CD4-positive, alpha-beta T cell treated with Interleukin-1 beta for 1 hour (primary cell): ENCODE data around the gene CCDC102A.
"Not testable (repeated sequence)": the region's sequence is repeated elsewhere in the genome, so short reads cannot be mapped to it uniquely, and the experiment has no call there.

Source experiments
- DNase-seq, 2 donors: peaks; one replicate each; pipeline ENCODE4 v3.0.0-alpha.2; 2020 to 2022

The CCDC102A gene

DNA sequence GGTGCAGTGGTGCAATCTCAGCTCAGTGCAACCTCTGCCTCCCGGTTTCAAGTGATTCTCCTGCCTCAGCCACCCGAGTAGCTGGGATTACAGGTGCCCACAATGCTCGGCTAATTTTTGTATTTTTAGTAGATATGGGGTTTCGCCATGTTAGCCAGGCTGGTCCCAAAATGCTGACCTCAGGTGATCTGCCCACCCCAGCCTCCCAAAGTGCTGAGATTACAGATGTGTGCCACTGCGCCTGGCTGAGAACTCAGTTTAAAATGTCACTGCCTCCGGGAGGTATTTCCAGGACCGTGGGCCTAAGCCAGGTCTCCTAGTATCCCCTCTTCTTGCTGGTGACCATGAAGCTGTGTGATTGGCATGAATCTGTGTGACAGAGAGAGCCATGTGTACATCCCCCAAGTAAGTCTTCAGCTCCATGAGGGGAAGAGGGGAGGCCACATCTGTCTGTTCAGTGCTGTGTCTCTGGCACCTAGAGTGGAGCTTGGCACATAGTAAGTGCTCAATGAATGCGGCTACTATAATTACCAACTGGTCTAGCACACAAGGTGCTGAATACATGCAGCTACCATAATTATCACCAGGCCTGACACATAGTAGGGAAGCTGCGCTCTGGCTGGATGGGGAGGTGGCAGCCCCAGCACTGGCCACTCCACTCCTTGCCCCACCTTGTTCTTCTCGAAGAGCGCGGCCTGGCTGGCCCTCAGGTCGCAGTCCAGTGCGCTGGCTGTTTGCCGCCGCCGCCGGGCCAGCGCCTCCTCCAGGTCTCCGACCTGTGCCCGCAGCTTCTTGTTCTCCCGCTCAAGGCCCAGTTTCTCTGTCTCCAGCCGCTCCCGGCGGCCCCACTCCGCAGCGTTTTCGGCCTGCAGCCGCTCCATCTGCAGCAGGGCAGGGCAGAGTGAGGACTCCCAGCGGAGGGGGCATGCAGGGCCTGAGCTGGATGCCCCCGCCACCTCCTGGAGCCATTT, 18.7 kb downstream of the CCDC102A start:
- DNase-seq: no peak

DNA sequence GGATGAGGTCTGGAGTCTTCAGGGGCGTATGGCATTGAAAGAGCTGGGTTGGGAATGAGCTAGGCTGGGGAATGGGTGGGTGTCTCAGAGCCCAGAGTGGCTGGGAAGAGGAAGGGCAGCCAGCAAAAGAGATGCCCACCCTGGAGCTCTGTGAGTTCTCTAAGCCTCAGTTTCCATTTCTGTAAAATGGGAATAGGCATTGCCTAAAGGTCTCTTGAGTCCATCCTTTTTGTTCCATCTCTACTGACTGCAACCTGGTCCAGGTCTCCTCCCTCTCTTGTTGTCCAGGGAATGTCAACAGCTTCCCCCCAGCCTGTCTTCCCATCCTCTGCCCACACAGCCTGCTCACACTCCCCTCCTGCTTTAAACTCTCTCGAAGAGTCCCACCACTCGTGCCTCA, 19.6 kb downstream of the CCDC102A start:
- DNase-seq: no peak

DNA sequence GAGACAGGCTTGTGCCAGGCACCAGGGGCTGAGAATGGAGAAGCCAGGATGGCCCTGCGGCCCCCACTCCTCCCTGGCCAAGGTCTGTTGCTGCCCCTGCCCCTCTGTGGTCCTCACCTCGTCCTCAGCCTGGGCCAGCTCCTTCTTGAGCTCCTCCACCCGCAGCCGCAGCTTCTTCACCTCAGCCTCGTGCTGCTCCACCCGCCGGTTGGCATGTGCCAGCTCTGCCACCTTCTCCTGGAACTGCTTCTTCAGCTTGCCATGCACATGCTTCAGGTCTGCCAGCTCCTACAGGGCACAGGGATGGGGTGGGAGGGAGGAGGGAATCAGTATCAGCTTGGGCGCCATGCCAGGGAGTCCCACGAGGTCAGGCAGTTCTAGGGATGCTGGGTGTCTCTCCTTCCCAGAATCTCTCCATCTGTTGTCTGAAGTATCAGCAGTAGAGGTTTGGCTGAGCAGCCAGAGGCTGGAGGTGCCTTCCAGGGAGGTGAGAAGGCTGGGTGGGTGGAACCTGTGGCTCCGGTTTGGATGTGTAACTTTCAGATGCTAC, 20.1 kb downstream of the CCDC102A start:
- DNase-seq: no peak

DNA sequence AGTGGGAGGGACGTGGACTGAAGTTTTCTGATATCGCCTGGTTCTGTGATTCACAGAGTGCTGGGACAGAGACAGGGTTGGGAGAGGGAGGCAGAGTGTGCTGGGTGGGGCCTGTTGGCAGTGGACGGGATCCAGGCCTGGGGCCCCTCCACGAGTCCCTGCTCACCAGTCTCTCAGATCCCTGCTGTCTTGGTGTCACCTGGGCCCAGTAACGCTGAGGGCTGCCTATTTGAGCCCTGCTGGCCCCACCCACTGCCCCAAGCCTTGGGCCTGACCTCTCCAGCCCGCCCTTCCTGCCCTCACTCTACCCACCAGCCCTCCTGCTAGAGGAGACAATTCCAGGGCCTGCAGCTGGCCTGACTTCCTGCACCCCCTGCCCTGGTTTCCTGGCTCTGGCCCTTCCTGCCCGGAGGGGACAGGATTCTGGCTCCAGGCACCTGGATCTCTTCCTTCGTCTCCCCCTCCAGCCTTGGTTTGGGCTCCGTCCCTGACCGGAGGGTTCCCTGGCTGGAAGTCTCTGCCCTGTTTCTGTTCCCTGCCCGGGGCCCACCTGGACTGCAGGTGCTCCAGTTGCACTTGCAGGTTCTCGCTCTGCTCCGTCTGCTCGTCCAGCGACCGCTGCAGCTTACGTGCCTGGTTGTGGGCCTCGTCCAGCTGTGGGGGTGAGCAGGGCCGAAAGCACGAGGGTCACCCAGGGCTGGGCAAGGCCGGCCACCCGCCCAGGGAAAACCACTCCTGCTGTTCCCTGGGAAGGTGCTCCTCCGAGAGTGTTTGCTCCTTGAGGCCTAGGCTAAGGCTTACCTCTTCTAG, 21.4 kb downstream of the CCDC102A start:
- DNase-seq: no peak

DNA sequence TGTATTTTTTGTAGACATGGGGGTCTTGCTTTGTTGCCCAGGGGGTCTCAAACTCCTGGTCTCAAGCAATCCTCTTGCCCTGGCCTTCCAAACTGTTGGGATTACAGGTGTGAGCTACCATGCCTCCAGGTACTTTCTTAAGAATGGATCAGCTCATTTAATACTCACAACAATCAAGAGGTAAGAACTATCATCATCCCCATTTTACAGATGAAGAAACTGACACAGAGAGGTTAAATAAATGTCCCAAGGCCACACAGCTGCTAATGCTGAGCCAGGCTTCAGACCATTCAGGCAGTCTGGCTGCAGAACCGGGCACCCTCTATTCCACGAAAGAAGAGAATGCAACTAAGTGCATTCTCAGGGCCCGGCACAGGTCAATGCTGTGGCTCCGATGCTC, 22.0 kb downstream of the CCDC102A start:
- no peak for DNase-seq

DNA sequence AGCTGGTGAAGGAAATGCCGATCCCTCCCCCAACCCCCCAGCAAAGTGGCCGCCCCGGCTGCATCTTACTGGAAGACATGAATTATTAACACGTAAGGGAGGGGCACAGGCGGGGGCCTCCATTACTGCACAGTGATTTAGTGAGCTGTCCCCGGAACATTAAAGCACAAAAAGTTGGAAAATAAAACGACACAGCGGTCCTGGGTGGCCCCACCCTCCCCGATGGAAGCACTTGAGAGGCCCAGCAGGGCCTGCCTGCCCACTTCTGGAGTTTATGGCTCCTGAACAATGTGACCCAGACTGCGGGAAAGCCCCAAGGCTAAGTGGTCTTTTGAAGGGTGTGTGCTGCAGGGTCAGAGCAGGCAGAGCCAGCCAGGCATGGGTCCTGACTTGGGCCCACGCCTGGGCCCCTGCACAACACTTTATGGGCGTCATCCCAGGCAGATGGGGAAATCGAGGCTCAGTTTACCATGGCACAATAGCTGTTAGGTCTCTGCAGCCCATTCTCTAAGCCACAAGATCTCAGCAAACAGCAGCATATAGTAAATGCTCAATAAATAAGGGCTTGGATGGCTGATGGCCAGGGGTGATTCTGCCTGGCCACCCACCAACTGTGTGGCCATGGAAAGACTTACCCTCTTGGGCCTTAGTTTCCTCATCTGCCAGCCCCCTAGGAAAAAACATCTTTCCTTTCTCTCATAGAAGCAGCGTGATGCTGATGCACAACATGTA, 22.8 kb downstream of the CCDC102A start:
- no peak for DNase-seq

DNA sequence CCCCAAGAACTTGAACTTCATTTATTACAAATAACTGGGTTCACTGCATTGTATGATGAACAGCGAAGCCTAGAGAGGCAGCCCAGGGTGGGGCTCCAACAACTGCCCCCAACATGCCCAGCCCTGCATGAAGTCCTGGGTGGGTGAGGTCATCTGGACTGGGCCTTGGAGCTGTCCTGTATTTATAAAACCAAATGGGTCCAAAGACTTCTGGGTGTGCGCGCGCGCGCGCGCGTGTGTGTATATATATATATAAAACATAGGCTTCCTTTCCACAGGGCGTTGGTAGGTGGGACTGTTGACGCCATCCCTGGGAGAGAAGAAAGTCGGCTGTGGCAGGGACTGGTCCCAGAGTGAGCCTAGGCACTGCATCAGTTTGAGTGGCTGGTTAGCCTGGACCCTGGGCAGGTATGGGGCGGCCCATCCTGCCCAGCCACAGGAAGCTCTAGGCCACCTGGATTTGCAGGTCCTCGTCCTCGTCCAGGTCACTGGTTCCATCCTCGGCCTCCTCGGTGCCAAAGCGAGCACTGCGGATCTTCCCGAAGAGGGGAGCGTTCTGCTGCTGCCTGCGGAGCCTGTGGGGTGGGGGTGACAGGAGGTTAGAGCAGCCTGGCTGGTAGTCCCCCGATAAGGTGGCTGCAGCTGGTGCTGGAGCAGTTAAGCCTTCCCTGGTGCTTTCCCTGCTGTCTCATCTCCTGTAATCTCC, 23.9 kb downstream of the CCDC102A start:
- DNase-seq: no peak

DNA sequence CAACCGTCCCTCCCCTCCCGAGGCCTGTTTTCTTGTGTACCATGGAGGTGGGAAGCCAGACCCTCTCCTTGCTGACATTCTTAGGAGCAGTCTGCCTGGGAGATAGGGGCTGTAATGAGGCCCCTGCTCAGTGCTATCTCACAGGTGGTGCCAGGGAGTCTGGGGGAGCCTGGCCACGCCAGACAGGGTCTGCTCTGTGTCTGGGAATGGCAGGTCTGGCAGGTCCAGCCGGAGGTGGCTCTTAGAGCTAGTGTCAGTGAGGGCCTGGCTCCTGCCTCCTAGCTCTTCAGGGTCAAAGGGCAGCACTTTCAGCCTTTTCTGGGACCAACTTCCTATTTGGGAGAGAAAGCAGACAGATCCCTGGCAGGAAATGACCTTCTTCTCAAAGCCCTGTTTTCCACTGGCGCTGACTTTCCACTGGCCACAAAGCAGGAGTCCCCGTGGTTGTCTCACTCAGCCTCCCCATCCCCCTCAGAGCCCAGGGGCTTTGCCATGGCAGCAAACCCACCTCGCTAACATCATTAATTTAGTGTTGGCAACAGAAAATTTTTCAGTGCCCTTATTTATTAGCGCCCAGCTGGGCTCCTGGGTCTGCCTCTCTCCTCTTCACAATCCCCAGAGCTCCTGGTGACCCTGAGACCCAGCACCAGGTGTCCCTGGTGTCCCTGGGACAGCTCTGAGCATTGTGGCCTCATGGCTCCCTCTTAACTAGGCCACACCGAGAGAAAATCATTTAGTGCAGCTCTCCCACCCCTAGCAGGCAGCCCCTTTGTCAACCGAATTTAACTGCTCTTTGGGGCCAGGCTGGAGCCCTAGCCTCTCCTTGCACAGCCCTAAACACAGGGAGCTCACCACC, 26.1 kb downstream of the CCDC102A start:
- DNase-seq: no peak

DNA sequence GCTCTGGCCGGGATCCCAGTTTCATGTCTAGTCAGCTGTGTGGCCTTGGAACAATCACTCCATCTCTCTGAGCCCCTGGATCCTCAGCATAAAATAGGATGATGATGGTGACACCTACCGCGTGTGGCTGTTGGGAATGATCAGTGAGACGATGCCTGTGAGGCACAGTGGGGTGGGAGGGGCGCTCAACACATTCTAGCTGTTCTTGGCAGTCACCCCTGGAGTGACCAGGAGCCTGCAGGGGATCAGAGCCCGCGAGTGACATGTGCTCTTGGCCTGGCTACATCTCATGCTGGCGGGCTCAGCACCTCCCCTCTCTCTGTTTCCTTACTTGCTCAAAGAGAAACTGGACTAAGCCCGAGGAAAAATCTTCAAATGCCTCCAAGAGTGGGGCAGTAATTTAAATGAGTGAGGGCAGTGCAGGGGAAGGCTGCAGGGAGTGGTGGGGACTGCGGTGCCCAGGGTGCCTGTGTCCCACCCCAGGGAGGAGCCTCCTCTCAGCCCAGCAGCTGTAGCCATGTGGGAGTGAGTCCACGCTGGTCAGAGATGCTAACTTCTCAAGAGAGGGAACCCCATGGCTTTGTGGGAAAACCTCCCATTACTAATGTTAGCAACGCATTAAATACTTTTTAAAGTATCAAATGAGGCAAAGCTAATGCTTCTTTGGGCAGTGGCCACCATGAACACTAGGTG, 27.0 kb downstream of the CCDC102A start:
- DNase-seq: no peak

DNA sequence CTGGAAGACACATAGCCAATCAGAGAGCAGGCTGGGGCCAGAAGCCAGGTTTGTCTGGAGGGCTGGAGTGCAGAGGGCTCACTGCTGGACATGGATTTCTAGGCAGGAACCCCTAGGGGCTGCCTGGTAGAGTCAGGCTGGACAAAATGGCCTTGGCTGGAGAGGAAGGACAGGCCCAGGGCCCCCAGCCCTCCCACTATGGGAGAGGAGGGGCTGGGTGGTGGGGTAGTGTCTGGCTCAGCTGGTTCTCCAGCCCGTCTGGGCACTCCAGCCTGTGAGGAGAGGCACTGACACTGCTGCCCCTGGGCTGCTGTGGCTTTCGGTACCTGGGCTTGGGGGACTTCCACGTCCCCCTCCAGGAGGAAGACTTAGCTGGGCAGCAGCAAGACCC, 28.3 kb downstream of the CCDC102A start:
- DNase-seq: no peak

DNA sequence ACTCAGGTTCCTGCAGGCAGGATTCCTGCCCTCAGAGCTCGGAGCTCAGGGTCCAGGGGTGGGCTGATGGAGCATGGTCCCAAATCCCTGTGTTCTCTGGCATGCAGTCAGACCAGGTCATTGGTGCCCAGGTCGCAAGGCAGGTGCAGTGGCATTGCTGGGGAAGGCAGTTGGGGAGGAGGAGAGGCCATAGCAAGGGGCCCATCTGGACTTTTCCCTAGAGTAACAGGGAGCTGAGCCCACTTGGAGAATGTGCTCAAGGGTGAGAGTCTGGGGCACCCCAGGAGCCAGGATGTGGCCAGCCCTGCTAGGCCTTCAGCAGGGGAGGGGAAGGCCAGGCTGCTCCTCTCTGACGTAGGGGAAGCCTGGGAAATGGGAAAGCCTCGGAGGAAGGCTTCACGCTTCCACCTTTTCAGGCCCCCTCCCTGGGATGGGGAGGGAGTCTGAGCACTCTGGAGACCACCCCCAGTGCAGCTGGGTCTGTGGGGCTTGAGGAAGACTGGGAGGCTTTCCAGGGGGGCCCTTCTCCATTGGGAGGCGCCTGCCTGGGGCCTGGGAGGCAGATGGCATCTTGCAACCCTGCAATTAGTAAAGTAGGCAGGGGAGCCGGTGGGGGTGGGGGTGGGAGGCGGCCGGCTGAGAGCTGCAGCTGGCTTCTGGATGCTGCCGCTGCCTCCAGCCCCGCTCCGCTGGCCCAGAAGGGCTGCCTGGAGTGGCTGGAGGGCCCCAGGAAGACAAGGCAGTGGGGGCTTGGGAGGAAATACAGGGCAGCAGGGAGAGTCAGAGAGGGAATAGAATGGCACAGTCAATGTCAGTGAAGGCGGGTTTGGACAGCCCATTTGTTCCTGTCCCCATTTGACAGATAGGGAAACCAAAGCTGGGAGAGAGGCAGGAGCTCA, 29.0 kb downstream of the CCDC102A start:
- no peak for DNase-seq

DNA sequence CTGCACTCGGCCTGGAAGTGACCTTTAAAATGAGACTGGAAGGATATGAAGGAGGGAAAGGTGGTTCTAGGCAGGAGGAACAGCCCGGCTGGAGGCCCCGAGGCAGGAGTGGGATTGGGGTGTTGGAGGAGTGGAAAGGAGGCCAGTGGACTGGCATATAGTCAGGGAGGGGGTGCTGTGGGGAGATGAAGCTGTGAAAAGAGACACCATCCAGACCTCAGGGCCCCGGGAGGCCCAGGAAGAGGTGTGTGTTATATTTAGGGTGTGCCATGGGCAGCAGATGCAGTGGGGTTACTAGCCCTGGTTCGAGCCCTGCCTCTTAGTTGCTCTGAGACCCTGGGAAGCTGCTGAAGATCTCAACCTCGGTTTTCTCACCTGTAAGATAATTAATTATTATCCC, 31.2 kb downstream of the CCDC102A start:
- DNase-seq: no peak

DNA sequence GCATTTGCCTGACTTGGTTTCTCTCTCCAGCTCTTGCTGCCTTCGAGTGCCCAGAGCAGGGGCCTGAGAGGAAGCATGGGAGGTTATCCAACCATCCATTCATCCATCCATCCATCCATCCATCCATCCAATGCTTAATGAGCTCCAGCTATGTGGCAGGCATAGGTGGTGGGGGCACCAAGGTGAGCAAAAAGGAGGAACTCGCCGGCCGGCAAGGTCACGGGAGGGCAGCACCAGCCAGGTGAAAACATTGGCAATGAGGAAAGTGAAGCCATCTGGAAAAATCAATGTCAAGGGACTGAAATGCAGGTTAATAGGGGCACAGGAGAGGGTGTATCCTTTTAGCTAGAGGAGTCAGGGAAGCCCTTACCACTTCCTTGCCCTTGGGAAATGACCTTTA, 31.9 kb downstream of the CCDC102A start:
- DNase-seq: no peak

DNA sequence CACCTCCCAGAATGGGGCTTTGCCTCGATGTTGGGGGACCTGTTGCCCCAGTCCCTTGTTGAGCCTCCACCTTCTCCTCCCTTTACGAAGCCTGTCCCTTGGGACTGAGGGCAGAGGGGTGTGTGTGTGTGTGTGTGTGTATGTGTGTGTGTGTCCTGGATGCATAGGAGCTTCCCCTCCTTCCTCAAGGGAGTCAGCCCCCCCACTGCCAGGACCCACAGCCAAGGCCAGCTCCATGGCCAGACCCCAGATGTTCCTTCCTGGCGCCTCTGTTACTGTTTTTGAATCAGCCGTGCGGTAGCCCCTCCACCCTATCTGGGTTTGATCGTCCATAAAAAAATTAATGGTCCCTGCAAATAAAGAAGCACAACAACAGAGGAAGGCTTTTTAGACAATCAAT, 32.4 kb downstream of the CCDC102A start:
- DNase-seq: no peak

DNA sequence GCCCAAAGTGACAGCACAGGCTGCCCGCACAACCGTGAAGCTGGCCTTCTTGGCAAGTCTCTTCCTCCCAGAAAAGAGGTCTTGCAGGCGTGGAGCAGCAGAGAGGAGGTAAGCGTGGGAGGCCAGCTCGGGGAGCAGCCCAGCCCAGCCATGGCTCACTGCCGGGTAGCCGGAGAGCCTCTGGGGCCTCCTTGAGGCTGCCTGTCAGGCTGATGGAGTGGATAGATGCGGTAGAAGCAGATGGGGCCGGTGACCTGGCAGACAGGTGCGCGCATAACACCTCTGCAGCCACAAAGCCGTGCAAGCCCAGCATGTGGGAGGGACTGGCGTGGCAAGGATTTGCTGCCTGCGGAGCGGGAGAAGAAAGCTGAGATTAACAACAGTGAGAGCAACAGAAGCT, 33.0 kb downstream of the CCDC102A start:
- no peak for DNase-seq

DNA sequence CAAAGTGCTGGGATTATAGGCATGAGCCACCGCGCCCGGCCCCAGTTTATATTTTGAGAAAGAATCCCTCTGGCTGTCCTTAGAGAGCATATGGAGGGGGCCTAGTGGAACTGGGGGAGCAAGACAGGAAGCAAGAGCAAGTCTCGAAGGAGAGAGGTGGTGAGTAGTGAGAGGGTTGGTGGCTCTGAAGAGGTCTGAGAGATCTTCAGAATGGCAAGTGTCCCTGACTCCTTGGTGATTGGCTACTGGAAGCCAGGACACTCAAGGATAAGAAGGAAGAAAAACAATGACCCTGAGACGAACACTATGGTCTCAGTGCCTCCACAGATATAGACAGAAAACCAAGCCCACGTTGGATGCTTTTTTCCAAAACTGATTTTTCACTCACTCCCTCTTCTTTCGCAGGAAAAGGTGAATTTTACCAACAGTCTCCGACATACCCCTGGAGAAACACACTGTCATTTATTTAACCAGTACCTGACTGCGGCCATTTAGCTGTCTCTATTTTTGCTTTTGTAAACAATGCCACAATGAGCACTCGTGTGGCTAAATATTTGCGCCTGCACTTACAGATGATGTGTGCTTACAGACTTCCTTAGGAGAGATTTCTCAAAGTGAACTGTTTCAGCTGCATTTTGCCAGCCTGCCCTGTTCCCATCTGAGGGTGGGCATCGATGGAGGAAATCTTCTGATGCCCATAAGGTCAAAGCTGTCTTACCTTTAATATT, 34.2 kb downstream of the CCDC102A start:
- no peak for DNase-seq

DNA sequence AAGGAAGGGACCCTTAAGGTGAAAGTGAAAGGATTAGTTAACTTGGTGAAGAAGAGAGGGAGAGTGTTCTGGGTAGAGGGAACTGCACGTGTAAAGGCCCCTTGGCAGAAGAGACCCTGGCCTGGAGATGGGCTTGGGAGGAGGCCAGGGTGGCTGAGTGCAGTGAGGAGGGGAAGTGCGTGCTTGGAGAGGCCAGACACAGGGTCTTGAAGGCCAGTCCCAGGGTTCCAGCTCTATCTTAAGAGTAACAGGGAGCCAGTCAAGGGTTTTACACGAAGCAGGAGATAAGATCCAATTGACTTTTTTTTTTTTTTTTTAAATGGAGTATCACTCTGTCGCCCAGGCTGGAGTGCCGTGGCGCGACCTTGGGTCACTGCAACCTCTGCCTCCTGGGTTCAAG, 34.9 kb downstream of the CCDC102A start:
- DNase-seq: no peak

DNA sequence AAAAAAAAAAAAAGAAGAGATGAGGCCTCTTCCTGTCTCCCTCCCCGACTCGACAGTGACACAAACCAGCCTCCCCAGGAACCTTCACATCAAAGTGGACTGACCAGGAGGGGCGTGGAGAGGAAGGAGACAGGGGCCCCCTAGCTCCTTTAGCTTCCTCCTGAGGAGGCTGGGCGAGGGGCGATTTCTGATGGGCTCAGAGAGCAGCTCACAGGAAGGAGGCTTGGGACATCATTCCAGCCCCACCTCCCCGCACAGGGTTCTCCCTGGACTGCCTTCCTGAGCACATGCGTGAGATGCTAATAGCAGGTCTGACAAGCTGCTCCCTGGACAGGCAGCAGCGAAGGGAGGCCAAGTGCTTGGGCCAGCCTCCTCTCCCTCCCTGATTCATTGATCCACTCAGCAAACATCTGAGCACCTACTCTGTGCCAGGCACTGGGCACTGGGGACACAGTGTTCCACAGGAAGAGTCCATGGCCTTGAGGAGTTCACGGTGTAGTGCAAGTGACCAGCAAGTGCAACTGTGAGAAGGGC, 35.7 kb downstream of the CCDC102A start:
- no peak for DNase-seq

DNA sequence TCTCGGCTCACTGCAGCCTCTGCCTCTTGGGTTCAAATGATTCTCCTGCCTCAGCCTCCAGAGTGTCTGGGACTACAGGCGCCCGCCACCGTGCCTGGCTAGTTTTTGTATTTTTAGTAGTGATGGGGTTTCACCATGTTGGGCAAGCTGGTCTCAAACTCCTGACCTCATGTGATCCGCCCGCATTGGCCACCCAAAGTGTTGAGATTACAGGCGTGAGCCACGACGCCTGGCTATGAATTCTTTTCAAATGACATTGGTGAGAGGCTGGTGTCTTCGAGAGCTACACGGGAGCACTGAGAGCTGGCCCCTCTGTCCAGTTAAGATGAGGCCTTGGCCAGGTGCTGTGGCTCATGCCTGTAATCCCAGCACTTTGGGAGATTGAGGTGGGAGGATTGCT, 36.4 kb downstream of the CCDC102A start:
- DNase-seq: not testable (repeated sequence)
